ENCODE data around the gene LRRC17. TPM values are rescaled to one million over a fixed set of nuclear protein-coding genes. Genes with fewer than 3 reads are reported as not detected.

LRRC17 gene
- total and polyA plus RNA-seq, 9 of the 15 experiments (the other 6 are each of a cell fraction or from before 2014, with no cell fraction given), result 0.03 to 0.18 (median 0.12) TPM; not detected in 5

GRCh38 chr7:102874166-102874829, 38.5 kb upstream of the LRRC17 start:
- intact Hi-C loops (cut with micrococcal nuclease) (no loop called here), in situ Hi-C loops (cut with MboI) (no loop called here)
- 83% methylated on average over 5 of the region's 5 CpGs for WGBS (ENCODE audit: insufficient coverage, low coverage, missing lambda C conversion rate)
- Histone ChIP-seq H3K9me3 (replicated peaks; ENCODE audit: control insufficient read depth, insufficient read depth, low read depth, low read length) (no peaks in the 10 kb centered on the region), H3K36me3 (ENCODE audit: control insufficient read depth, insufficient read depth, low read length) (peaks cover 81% of the 10 kb centered on the region), H3K27me3 (ENCODE audit: control insufficient read depth in 2 of 2, insufficient read depth in 2 of 2, low read length in 2 of 2) (no peaks in the 10 kb centered on the region), H2AFZ (ENCODE audit: low read depth, low read length) (no peak overlapping the region), H3K4me3 (no peak overlapping the region), H3K27ac (ENCODE audit: extremely low read depth, low read depth, low read length) (no peak overlapping the region), H3K4me1 (replicated peaks in 1 of 2; ENCODE audit: control insufficient read depth in 2 of 2, insufficient read depth in 2 of 2, low read length in 2 of 2) (peaks cover 0 to 6% of the 10 kb centered on the region in 2 experiments; a peak in 1 of 5 replicates), H3K9ac (ENCODE audit: insufficient read depth in 1 of 2, low read depth in 2 of 2, low read length in 2 of 2) (no peak overlapping the region), H3K4me2 (ENCODE audit: insufficient read depth, low read length) (no peak overlapping the region), H3K79me2 (ENCODE audit: control insufficient read depth, insufficient read depth, low read length) (no peaks in the 10 kb centered on the region), H4K20me1 (replicated peaks; ENCODE audit: control insufficient read depth, insufficient read depth, low read length) (no peaks in the 10 kb centered on the region), H3K9me1 (ENCODE audit: control insufficient read depth, insufficient read depth, low read length) (no peaks in the 10 kb centered on the region)
- DNase-seq (ENCODE audit: extremely low read depth in 1 of 4, low spot score in 3 of 4), result no peak
- peak; percentile 40 for FAIRE-seq
- CTCF ChIA-PET (ENCODE audit: low intra/inter-chr PET ratio), result no interaction called here
- peak; percentile 10 for TF ChIP-seq MEIS2 (IDR thresholded peaks at IDR 0.05; ENCODE audit: partially characterized antibody)
- TF ChIP-seq ZNF212 (CRISPR knock-in tag; IDR thresholded peaks at IDR 0.05), result no peak
- 0 out of 2 replicates have a peak, but pooled peaks have one; percentile 31 for TF ChIP-seq FOSL1 (tag; conservative IDR thresholded peaks at IDR 0.05)
- POLR2A ChIA-PET, result interaction anchor here (1.0 to 1.3 kb wide), 2 partner anchors 14 to 16 kb away, joined by 3 read pairs; no protein-coding TSS in a partner anchor
- BruUV-seq (replicated peaks), result no TSS peak
- ATAC-seq, result no peak

GRCh38 chr7:102874966-102875365, 37.8 kb upstream of the LRRC17 start:
- FAIRE-seq (no peak), ATAC-seq (no peak), DNase-seq (ENCODE audit: extremely low read depth in 1 of 4, low spot score in 3 of 4) (no peak)
- WGBS (ENCODE audit: insufficient coverage, low coverage, missing lambda C conversion rate), result 86% methylated on average over 1 of the region's 1 CpG
- Histone ChIP-seq H3K9me3 (replicated peaks; ENCODE audit: control insufficient read depth, insufficient read depth, low read depth, low read length) (no peaks in the 10 kb centered on the region), H3K4me3 (no peak overlapping the region), H3K9ac (ENCODE audit: insufficient read depth in 1 of 2, low read depth in 2 of 2, low read length in 2 of 2) (no peak overlapping the region), H3K27me3 (ENCODE audit: control insufficient read depth in 2 of 2, insufficient read depth in 2 of 2, low read length in 2 of 2) (no peaks in the 10 kb centered on the region), H3K9me1 (ENCODE audit: control insufficient read depth, insufficient read depth, low read length) (no peaks in the 10 kb centered on the region), H3K36me3 (ENCODE audit: control insufficient read depth, insufficient read depth, low read length) (peaks cover 78% of the 10 kb centered on the region), H3K79me2 (ENCODE audit: control insufficient read depth, insufficient read depth, low read length) (no peaks in the 10 kb centered on the region), H2AFZ (ENCODE audit: low read depth, low read length) (no peak overlapping the region), H4K20me1 (replicated peaks; ENCODE audit: control insufficient read depth, insufficient read depth, low read length) (no peaks in the 10 kb centered on the region), H3K4me2 (ENCODE audit: insufficient read depth, low read length) (no peak overlapping the region), H3K4me1 (replicated peaks in 1 of 2; ENCODE audit: control insufficient read depth in 2 of 2, insufficient read depth in 2 of 2, low read length in 2 of 2) (peaks cover 0 to 6% of the 10 kb centered on the region in 2 experiments; a peak in 1 of 5 replicates), H3K27ac (ENCODE audit: extremely low read depth, low read depth, low read length) (no peak overlapping the region; the same call in 2 of the 3 replicates)
- intact Hi-C loops (cut with micrococcal nuclease), result no loop called here
- BruUV-seq (replicated peaks), result no TSS peak
- no peak for TF ChIP-seq TSC22D4 (tag; IDR thresholded peaks at IDR 0.05)
- TF ChIP-seq MXI1 (IDR thresholded peaks at IDR 0.05; ENCODE audit: low read depth, low read length), result no peak
- TF ChIP-seq MAFG (tag; conservative IDR thresholded peaks at IDR 0.05), result no peak
- TF ChIP-seq ZNF146 (CRISPR knock-in tag; IDR thresholded peaks at IDR 0.05; ENCODE audit: unreplicated experiment), result no peak
- no peak for TF ChIP-seq ZNF133 (CRISPR knock-in tag; IDR thresholded peaks at IDR 0.05)
- CTCF ChIA-PET (ENCODE audit: low intra/inter-chr PET ratio), result no interaction called here
- in situ Hi-C loops (cut with MboI), result no loop called here
- POLR2A ChIA-PET, result interaction anchor here (1.0 to 1.3 kb wide), 2 partner anchors 14 to 15 kb away, joined by 3 read pairs; no protein-coding TSS in a partner anchor
